Mammary epithelial cell (primary cell): ENCODE measurements around the gene PRICKLE4.

Experiments
- CTCF ChIP-seq, 2 donors: IDR thresholded peaks in 1 of 2; conservative IDR thresholded peaks in 1 of 2; 2 replicates each; pipeline ENCODE4 v1.5.1; 2011 to 2012; ENCODE audit warnings: inconsistent platforms in 2 of 2, low read length in 2 of 2, mild to moderate bottlenecking in 2 of 2, control low read depth in 1 of 2, low read depth in 1 of 2; ENCODE audit not compliant: insufficient read depth in 1 of 2; ENCODE audit errors: extremely low read depth in 1 of 2
- EZH2 ChIP-seq: IDR thresholded peaks from 2 replicates; pipeline ENCODE4 v1.6.1; 2012; ENCODE audit warnings: low read length, inconsistent platforms, borderline replicate concordance

GRCh38 chr6:41768545-41769308 lies 11.9 kb upstream of the PRICKLE4 start:
- no peak for TF ChIP-seq CTCF (conservative IDR thresholded peaks at IDR 0.05 in 1 of 2, IDR thresholded peaks at IDR 0.05 in 1 of 2; ENCODE audit: extremely low read depth in 1 of 2, insufficient read depth in 1 of 2, low read depth in 1 of 2, low read length in 2 of 2)
- TF ChIP-seq EZH2: no peak
